ENCODE results near the gene C1orf167.

Gene C1orf167

DNA sequence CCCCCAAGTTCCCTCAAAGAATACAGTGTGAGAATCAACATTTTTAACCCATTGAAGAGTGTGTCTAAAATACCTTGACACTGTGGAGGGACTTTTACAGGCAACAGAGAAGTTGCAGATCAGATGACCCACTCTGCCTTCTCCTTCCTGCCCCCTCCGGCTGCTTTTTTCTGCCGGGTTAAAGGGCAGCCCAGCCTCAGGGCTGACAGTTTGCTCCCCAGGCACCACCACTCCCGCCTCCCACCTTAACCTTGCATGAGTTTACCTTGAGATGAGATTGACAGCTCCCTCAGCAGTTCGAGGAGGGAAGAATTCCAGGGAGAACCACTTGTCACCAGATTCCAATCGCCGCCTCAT lies 40.6 kb downstream of the C1orf167 start:
- TF ChIP-seq, protein P1, sequence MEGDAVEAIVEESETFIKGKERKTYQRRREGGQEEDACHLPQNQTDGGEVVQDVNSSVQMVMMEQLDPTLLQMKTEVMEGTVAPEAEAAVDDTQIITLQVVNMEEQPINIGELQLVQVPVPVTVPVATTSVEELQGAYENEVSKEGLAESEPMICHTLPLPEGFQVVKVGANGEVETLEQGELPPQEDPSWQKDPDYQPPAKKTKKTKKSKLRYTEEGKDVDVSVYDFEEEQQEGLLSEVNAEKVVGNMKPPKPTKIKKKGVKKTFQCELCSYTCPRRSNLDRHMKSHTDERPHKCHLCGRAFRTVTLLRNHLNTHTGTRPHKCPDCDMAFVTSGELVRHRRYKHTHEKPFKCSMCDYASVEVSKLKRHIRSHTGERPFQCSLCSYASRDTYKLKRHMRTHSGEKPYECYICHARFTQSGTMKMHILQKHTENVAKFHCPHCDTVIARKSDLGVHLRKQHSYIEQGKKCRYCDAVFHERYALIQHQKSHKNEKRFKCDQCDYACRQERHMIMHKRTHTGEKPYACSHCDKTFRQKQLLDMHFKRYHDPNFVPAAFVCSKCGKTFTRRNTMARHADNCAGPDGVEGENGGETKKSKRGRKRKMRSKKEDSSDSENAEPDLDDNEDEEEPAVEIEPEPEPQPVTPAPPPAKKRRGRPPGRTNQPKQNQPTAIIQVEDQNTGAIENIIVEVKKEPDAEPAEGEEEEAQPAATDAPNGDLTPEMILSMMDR (IDR thresholded peaks at IDR 0.05), result no peak

DNA sequence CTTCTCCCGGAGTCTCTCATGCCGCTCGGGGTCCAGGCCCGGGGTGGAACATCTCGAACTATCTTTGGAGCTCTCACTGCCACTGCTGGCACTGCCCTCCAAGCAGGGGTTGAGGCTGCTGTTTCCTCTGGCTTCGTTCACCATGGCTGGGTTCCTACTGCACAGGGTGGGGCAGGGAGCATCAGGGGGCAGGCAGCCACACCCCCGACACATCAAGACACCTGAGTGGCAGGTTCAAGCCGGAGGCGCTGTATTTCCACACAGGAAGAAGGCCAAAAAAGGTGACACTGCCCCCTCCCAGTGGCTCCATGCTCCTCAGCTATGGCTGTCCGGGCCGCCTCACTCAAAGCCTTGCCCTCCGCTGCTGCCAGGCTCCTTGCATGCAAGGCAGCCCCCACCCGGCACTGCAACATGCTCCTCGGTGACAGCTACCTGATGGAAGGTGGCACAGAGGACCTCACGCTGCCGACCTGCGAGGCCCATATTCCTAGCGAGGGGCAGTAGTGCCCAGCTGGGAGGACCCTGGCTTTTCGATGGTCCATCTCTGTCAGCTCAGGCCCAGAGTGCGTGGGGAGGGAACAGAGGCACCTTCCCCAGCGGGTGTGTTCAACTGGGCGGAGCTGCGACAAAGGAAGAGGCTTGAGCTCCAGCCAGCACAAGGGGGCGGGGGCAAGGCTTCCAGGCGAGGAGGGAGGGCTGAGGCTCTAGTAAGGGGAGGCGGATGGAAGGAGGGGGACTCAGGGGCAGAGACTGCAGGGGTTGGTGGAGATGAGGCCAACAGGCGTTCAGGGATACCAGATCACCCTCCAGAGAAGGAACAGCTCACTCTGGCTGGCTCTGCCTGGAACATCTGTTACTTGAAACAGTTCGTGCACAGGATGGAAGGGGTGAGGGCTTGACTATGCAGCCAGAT lies 41.2 kb downstream of the C1orf167 start:
- TF ChIP-seq, protein P1 (IDR thresholded peaks at IDR 0.05), result no peak

DNA sequence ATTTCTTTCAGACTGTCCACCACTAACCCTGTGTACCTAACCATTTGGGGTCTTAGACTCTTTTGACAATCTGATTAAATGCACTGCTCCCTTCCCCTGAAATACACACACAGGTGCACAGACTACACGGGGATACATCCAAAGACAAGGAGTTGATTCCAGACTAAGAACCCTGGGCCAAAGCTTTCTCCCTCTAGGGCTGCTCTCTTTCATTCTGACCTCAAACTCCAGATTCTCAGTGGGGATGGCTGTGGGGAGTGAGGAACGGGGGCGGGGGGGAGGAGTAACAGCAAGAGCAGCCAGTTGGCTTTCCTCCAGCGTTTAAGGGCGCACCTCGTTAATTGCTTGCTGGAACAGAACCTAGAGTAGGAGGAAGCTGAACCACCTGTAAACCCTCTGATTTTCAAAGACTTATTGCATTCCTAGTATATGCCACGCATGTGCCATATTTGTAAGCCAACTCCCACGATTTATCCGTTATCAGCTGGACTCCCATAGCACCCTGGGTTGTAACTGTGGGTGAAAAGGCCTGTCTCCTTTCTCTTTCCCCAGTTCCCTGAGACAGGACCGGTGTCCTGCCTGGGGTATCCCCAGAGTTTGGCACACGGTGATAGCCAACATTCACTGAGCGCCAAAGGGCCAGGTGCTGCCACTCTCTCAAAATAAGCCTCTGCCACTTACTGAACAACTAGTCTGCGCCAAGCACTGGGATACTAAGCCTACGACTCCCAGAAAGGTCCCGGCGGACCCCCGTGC lies 42.9 kb downstream of the C1orf167 start:
- TF ChIP-seq, protein P1 (IDR thresholded peaks at IDR 0.05), result no peak

DNA sequence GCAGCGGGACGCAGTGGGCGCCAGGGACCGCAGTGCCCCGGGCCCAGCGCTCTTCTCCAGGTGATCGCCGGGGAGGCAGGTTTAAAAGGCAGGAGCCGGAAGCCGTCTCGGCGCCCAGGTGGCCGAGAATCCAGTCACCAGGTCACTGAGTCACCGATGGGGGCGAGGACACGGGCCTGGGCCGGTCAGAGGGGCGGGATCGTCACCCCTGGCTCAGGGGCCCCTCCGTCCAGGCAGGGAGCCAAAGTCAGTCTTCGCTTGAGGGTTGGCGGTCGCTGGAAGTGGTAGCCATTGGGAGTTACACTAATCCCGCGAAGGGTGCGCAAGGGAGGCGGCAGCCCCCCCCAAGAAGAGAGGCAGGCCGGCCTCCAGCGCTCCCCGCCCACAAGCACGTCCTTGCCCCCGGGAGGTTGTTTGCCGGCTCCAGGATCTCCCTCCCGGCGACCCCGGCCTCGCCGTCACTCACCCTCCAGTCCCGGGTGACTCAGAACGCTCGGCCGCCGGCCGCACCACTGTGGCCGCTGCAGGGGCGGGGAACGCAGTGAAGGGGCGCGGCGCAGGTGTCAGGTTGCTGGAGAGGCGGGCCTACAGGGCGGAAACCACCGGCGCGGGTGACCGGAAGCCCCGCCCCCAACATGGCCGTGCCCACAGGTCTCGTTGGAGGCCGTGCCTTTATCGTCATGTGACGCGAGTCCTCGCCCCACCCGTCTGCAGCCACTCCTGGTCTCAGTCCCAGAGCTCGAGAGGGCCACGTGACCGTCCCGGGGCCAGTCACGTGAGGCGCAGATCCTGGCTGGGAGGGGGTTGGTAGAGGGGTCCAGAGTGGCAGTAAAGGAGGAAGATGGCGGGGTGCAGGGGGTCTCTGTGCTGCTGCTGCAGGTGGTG lies 43.7 kb downstream of the C1orf167 start, which contains the start of the genes CLCN6 and MTHFR:
Gene CLCN6 (plus strand): TSS at position 770 of the 885 bp plus-strand sequence. CDS start 72 bp downstream, at position 842.
Gene MTHFR (minus strand): TSS at position 543 of the 885 bp plus-strand sequence. CDS start 2,848 bp downstream, outside the sequence.
- TF ChIP-seq, protein P1 (IDR thresholded peaks at IDR 0.05), result no peak

DNA sequence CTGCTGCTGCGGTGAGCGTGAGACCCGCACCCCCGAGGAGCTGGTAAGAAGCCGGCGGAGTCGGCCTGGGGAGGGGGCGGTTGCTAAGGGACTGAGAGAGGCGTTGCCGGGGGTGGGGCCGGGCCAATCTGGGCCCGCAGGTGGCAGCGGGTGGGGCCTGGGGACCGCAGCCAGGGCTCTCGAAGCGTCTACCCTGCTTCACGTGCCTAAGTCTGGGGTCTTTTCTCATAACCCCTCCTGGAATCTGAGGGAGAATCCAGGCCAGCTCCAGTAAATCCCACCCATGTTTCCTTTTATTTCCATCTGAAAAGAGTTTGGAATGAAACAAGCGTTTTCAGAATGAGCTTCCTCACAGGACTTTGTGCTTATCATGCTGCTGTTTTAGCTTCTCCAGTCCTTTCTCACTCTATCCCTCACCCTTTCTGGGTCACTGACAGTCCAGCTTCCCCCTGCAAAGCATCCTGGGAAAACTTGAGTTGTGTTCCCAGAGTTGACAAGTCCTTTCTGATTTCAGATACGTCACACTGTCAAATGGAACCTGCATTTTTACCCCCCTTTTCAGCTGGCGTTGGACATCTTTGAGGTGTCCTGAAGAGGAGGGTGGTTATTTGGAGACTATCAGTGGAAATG lies 44.4 kb downstream of the C1orf167 start:
- TF ChIP-seq, protein P1 (IDR thresholded peaks at IDR 0.05), result no peak

DNA sequence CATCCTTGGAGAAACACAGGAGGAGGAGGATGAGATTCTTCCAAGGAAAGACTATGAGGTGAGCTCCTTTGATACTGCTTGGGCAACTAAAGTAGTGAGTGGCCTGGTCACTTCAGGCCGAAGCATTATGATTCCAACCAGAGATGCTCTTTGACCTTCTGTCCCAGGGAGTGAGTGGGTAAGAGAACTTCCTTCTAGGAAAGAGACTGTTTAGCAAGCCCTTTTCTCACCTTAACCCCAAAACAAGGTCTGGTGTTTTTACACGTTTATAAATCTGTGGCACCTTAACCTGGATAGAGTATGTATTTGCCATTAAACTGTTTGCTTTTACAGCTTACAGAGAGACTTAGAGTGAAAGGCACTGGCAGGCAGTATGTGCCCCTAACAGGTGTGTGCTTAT lies 45.1 kb downstream of the C1orf167 start:
- TF ChIP-seq, protein P1 (IDR thresholded peaks at IDR 0.05), result no peak
